DND-41 (cell line): ENCODE results near the gene LMO1.
A peak's percentile ranks its signal among the peaks of the same experiment; 100 is the strongest.

Experiments
- ATAC-seq: fragments of 200-7000 bp; cut with Tn5 transposase; 3 replicates; pipeline ENCODE4 v1.9.1; 2021; ENCODE audit warnings: low read depth; ENCODE audit not compliant: insufficient read depth
- DNase-seq: peaks from one replicate; pipeline ENCODE4 v3.0.0-alpha.2; 2020
- H2AFZ ChIP-seq: 2 replicates; pipeline ENCODE4 v1.6.0; 2012; ENCODE audit warnings: low read depth, low read length
- H3K27ac ChIP-seq: 2 replicates; pipeline ENCODE4 v1.5.1; 2012; ENCODE audit warnings: low read length, inconsistent platforms
- H3K27me3 ChIP-seq: fragments of 200-600 bp; sonication (generic); 2 replicates; pipeline ENCODE4 v1.6.0; 2012; ENCODE audit warnings: low read length, mild to moderate bottlenecking, inconsistent platforms; ENCODE audit not compliant: insufficient read depth, poor library complexity
- H3K36me3 ChIP-seq: 2 replicates; pipeline ENCODE4 v1.5.1; 2012; ENCODE audit warnings: low read length, inconsistent platforms; ENCODE audit not compliant: insufficient read depth
- H3K4me1 ChIP-seq: 2 replicates; pipeline ENCODE4 v1.5.1; 2012; ENCODE audit warnings: mild to moderate bottlenecking, low read length; ENCODE audit not compliant: insufficient read depth
- H3K4me2 ChIP-seq: 2 replicates; pipeline ENCODE4 v1.6.0; 2012; ENCODE audit warnings: mild to moderate bottlenecking, moderate library complexity, low read length, inconsistent platforms; ENCODE audit not compliant: insufficient read depth
- H3K4me3 ChIP-seq, 2 experiments: fragments of 200-600 bp in 1 of 2; shearing (Covaris generic) in 1 of 2; 2 replicates each; pipeline ENCODE4 v1.5.1; 2012 to 2016; ENCODE audit warnings: inconsistent platforms in 2 of 2, low read length in 2 of 2, mild to moderate bottlenecking in 2 of 2, low read depth in 1 of 2, moderate library complexity in 1 of 2
- H3K79me2 ChIP-seq: 2 replicates; pipeline ENCODE4 v1.6.0; 2012; ENCODE audit warnings: low read length, inconsistent platforms; ENCODE audit not compliant: insufficient read depth
- H3K9ac ChIP-seq: 2 replicates; pipeline ENCODE4 v1.6.0; 2012; ENCODE audit warnings: low read depth, mild to moderate bottlenecking, inconsistent platforms, low read length, moderate library complexity
- H3K9me3 ChIP-seq: 2 replicates; pipeline ENCODE4 v1.5.1; 2012; ENCODE audit warnings: low read length, moderate library complexity, mild to moderate bottlenecking, inconsistent platforms; ENCODE audit not compliant: insufficient read depth, severe bottlenecking
- H4K20me1 ChIP-seq: 2 replicates; pipeline ENCODE4 v1.6.0; 2012; ENCODE audit warnings: low read length; ENCODE audit not compliant: insufficient read depth
- CTCF ChIP-seq: IDR thresholded peaks from 2 replicates; pipeline ENCODE4 v1.5.1; 2012; ENCODE audit warnings: borderline replicate concordance, low read length, moderate library complexity, mild to moderate bottlenecking; ENCODE audit not compliant: poor library complexity, severe bottlenecking; ENCODE audit errors: extremely low read depth
- EZH2 ChIP-seq: IDR thresholded peaks from 3 replicates; pipeline ENCODE4 v1.6.1; 2012; ENCODE audit warnings: borderline replicate concordance, low read depth, mild to moderate bottlenecking, moderate library complexity, low read length, inconsistent platforms; ENCODE audit not compliant: severe bottlenecking

The LMO1 gene

GRCh38 chr11:8249482-8249881 is 14.2 kb downstream of the LMO1 start:
- no peak for ATAC-seq
- TF ChIP-seq EZH2 = no peak
- no peak for TF ChIP-seq CTCF
- no peak for DNase-seq
- Histone ChIP-seq H3K9ac (no peak overlapping the region), H3K9me3 (no peaks in the 10 kb centered on the region), H3K79me2 (no peaks in the 10 kb centered on the region), H3K27ac (no peak overlapping the region), H3K4me3 (no peak overlapping the region), H3K27me3 (peaks cover 6% of the 10 kb centered on the region), H3K36me3 (no peaks in the 10 kb centered on the region), H2AFZ (no peak overlapping the region), H3K4me1 (no peaks in the 10 kb centered on the region), H3K4me2 (no peak overlapping the region), H4K20me1 (no peaks in the 10 kb centered on the region)

- no peaks in the 10 kb centered on the region for H3K9me3 ChIP-seq
- no peak overlapping the region for H3K9ac ChIP-seq
- DNase-seq = no peak
- H2AFZ ChIP-seq = no peak overlapping the region
- H3K36me3 ChIP-seq = no peaks in the 10 kb centered on the region
- no peaks in the 10 kb centered on the region for H3K79me2 ChIP-seq
- peaks cover 6% of the 10 kb centered on the region for H3K27me3 ChIP-seq
- no peaks in the 10 kb centered on the region for H3K4me1 ChIP-seq
- no peak for ATAC-seq
- H3K4me2 ChIP-seq = no peak overlapping the region
- no peaks in the 10 kb centered on the region for H4K20me1 ChIP-seq
- no peak for TF ChIP-seq EZH2
- no peak for TF ChIP-seq CTCF
- H3K27ac ChIP-seq = no peak overlapping the region
- no peak overlapping the region for H3K4me3 ChIP-seq
Observed at GRCh38 chr11:8248786-8249185, 14.9 kb downstream of the LMO1 start.

- peaks cover 6% of the 10 kb centered on the region for H3K27me3 ChIP-seq
- H3K27ac ChIP-seq = no peak overlapping the region
- peak; percentile 46 for TF ChIP-seq CTCF
- TF ChIP-seq EZH2 = no peak
- no peaks in the 10 kb centered on the region for H3K79me2 ChIP-seq
- H3K9ac ChIP-seq = no peak overlapping the region
- no peak overlapping the region for H3K4me2 ChIP-seq
- H2AFZ ChIP-seq = no peak overlapping the region
- no peak overlapping the region for H3K4me3 ChIP-seq
- no peaks in the 10 kb centered on the region for H3K4me1 ChIP-seq
- ATAC-seq (0 out of 3 replicates have a peak, but pooled peaks have one; percentile 24), DNase-seq (peak; percentile 12)
- H4K20me1 ChIP-seq = no peaks in the 10 kb centered on the region
- no peaks in the 10 kb centered on the region for H3K36me3 ChIP-seq
- no peaks in the 10 kb centered on the region for H3K9me3 ChIP-seq
Observed at GRCh38 chr11:8247312-8247711, 16.4 kb downstream of the LMO1 start.

GRCh38 chr11:8243458-8243857 is 20.2 kb downstream of the LMO1 start:
- no peaks in the 10 kb centered on the region for H3K9me3 ChIP-seq
- TF ChIP-seq CTCF (no peak), EZH2 (no peak)
- no peak overlapping the region for H2AFZ ChIP-seq
- H3K4me3 ChIP-seq = no peak overlapping the region
- H3K4me2 ChIP-seq = no peak overlapping the region
- H3K36me3 ChIP-seq = no peaks in the 10 kb centered on the region
- no peaks in the 10 kb centered on the region for H4K20me1 ChIP-seq
- H3K27me3 ChIP-seq = peaks cover 8% of the 10 kb centered on the region
- ATAC-seq = no peak
- DNase-seq = no peak
- no peak overlapping the region for H3K9ac ChIP-seq
- no peaks in the 10 kb centered on the region for H3K4me1 ChIP-seq
- H3K27ac ChIP-seq = no peak overlapping the region
- no peaks in the 10 kb centered on the region for H3K79me2 ChIP-seq
